H1 (cell line): ENCODE measurements around the gene ZNF83. TPM values are rescaled to one million over a fixed set of nuclear protein-coding genes. Genes with fewer than 3 reads are reported as not detected.

Experiments
- polyA plus RNA-seq, 7 experiments: library from polyadenylated mRNA; depleted of rRNA in 3 of 7; stranded (reverse) in 5 of 7; unstranded in 2 of 7; fragments of >200 nt in 5 of 7; fragments of 200-250 nt in 2 of 7; gene quantifications; 1 replicate in 5 of 7; 2 replicates in 1 of 7; 4 replicates in 1 of 7; pipeline versions ENCODE4 v1.2.1 to v1.2.3, GENCODE V29; 2011 to 2013; ENCODE audit warnings: missing spikeins in 2 of 7, mixed read lengths in 2 of 7
- total RNA-seq: library from RNA; stranded (reverse); fragmentation: NEBNext Ultra II Directional; extraction: Animal tissue kit (Norgen Biotek cat#: 25700); gene quantifications from 2 replicates; pipeline ENCODE4 v1.2.1, GENCODE V29; 2021
- TF ChIP-seq, protein P1 (sequence below), 3 experiments: IDR thresholded peaks; 1 replicate in 2 of 3; 2 replicates in 1 of 3; pipeline versions ENCODE4 v1.5.1 to v1.6.1; 2011; ENCODE audit warnings: low read length in 3 of 3, mild to moderate bottlenecking in 3 of 3, inconsistent platforms in 2 of 3, low read depth in 1 of 3, moderate library complexity in 1 of 3; ENCODE audit not compliant: insufficient read depth in 1 of 3; ENCODE audit errors: control extremely low read depth in 1 of 3
- TF ChIP-seq, protein P2 (sequence below): IDR thresholded peaks from 2 replicates; pipeline ENCODE4 v1.6.1; 2012; ENCODE audit warnings: low read length, inconsistent platforms

Gene ZNF83
- total and polyA plus RNA-seq, 2 of the 8 experiments (the other 6 are each of a cell fraction or from before 2014, with no cell fraction given) = 13.2 to 19.4 TPM

DNA sequence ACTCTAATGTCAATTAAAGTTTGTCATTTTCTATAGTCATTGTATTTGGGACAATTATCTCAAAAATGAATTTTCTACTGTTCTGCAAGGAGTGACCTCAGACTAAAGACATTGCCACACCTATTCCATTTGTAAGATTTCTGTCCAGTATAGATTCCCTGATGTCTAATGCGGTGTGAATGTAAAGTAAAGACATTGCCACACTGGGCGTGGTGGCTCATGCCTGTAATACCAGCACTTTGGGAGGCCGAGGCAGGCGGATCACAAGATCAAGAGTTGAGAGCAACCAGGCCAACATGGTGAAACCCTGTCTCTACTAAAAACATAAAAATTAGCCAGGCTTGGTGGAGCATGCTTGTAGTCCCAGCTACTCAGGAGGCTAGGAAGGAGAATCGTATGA lies 13.8 kb upstream of the ZNF83 start (continued):
- TF ChIP-seq, protein P1, sequence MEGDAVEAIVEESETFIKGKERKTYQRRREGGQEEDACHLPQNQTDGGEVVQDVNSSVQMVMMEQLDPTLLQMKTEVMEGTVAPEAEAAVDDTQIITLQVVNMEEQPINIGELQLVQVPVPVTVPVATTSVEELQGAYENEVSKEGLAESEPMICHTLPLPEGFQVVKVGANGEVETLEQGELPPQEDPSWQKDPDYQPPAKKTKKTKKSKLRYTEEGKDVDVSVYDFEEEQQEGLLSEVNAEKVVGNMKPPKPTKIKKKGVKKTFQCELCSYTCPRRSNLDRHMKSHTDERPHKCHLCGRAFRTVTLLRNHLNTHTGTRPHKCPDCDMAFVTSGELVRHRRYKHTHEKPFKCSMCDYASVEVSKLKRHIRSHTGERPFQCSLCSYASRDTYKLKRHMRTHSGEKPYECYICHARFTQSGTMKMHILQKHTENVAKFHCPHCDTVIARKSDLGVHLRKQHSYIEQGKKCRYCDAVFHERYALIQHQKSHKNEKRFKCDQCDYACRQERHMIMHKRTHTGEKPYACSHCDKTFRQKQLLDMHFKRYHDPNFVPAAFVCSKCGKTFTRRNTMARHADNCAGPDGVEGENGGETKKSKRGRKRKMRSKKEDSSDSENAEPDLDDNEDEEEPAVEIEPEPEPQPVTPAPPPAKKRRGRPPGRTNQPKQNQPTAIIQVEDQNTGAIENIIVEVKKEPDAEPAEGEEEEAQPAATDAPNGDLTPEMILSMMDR (IDR thresholded peaks at IDR 0.05; ENCODE audit: control extremely low read depth in 1 of 3, insufficient read depth in 1 of 3, low read depth in 1 of 3, low read length in 3 of 3) = no peak
- TF ChIP-seq, protein P2, sequence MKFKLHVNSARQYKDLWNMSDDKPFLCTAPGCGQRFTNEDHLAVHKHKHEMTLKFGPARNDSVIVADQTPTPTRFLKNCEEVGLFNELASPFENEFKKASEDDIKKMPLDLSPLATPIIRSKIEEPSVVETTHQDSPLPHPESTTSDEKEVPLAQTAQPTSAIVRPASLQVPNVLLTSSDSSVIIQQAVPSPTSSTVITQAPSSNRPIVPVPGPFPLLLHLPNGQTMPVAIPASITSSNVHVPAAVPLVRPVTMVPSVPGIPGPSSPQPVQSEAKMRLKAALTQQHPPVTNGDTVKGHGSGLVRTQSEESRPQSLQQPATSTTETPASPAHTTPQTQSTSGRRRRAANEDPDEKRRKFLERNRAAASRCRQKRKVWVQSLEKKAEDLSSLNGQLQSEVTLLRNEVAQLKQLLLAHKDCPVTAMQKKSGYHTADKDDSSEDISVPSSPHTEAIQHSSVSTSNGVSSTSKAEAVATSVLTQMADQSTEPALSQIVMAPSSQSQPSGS = no peak
